ENCODE data around the gene DUSP8.
"Not testable (repeated sequence)": the region's sequence is repeated elsewhere in the genome, so short reads cannot be mapped to it uniquely, and the experiment has no call there.

DUSP8 gene

GRCh38 chr11:1608363-1608762 lies 36.3 kb upstream of the DUSP8 start, which contains the start of gene KRTAP5-3:
KRTAP5-3 (minus strand) TSS chr11:1608463; CDS start chr11:1608385, 78 bp downstream.
- H3K36me3 ChIP-seq (ENCODE audit: low read length), result no peaks in the 10 kb centered on the region
- no peaks in the 10 kb centered on the region for H3K27me3 ChIP-seq (ENCODE audit: low read length)
- no peaks in the 10 kb centered on the region for H4K20me1 ChIP-seq (ENCODE audit: low read depth, low read length)
- no peak within 1 kb of the TSS for H2AFZ ChIP-seq (ENCODE audit: low read depth, low read length, severe bottlenecking)
- no peaks in the 10 kb centered on the region for H3F3A ChIP-seq (ENCODE audit: insufficient read depth)
- no peak within 1 kb of the TSS for H3K4me2 ChIP-seq (ENCODE audit: low read depth, low read length, poor library complexity, severe bottlenecking)
- no peaks in the 10 kb centered on the region for H3K9me2 ChIP-seq (replicated peaks; ENCODE audit: insufficient read depth, low read length)
- H3K9ac ChIP-seq (ENCODE audit: low read length), result no peak within 1 kb of the TSS
- H3K27ac ChIP-seq (ENCODE audit: low read depth, low read length), result no peak within 1 kb of the TSS
- no peaks in the 10 kb centered on the region for H3K9me3 ChIP-seq (ENCODE audit: insufficient read depth, low read length)
- no peak within 1 kb of the TSS for H3K4me3 ChIP-seq (ENCODE audit: insufficient read depth, low read length, poor library complexity, severe bottlenecking)
- no peaks in the 10 kb centered on the region for H3K79me2 ChIP-seq (ENCODE audit: insufficient read depth, low read length)
- TF ChIP-seq, protein P1, sequence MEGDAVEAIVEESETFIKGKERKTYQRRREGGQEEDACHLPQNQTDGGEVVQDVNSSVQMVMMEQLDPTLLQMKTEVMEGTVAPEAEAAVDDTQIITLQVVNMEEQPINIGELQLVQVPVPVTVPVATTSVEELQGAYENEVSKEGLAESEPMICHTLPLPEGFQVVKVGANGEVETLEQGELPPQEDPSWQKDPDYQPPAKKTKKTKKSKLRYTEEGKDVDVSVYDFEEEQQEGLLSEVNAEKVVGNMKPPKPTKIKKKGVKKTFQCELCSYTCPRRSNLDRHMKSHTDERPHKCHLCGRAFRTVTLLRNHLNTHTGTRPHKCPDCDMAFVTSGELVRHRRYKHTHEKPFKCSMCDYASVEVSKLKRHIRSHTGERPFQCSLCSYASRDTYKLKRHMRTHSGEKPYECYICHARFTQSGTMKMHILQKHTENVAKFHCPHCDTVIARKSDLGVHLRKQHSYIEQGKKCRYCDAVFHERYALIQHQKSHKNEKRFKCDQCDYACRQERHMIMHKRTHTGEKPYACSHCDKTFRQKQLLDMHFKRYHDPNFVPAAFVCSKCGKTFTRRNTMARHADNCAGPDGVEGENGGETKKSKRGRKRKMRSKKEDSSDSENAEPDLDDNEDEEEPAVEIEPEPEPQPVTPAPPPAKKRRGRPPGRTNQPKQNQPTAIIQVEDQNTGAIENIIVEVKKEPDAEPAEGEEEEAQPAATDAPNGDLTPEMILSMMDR (IDR thresholded peaks at IDR 0.05; ENCODE audit: insufficient read depth, low read length, poor library complexity, severe bottlenecking), result no peak
- TF ChIP-seq EZH2phosphoT487 (conservative IDR thresholded peaks at IDR 0.05; ENCODE audit: low read length), result no peak

DNA sequence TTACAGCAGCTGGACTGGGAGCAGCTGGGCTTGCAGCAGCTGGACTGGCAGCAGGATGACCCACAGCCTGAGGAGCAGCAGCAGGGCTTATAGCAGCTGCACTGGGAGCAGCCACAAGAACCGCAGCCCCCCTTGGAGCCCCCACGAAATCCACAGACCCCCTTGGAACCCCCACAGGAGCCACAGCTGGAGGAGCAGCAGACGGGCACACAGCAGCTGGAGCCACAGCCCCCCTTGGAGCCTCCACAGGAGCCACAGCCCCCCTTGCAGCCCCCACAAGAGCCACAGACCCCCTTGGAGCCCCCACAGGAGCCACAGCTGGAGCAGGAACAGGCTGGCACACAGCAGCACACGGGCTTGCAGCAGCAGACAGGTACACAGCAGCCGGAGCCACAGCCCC lies 35.8 kb upstream of the DUSP8 start:
- H4K20me1 ChIP-seq (ENCODE audit: low read depth, low read length); H3K27me3 ChIP-seq (ENCODE audit: low read length); H3K79me2 ChIP-seq (ENCODE audit: insufficient read depth, low read length); H3F3A ChIP-seq (ENCODE audit: insufficient read depth); H3K36me3 ChIP-seq (ENCODE audit: low read length); H3K4me3 ChIP-seq (ENCODE audit: insufficient read depth, low read length, poor library complexity, severe bottlenecking); H3K4me2 ChIP-seq (ENCODE audit: low read depth, low read length, poor library complexity, severe bottlenecking); H3K9me3 ChIP-seq (ENCODE audit: insufficient read depth, low read length); H3K9ac ChIP-seq (ENCODE audit: low read length); H3K9me2 ChIP-seq (replicated peaks; ENCODE audit: insufficient read depth, low read length); H2AFZ ChIP-seq (ENCODE audit: low read depth, low read length, severe bottlenecking); H3K27ac ChIP-seq (ENCODE audit: low read depth, low read length): not testable (repeated sequence)

- H3K4me2 ChIP-seq (ENCODE audit: low read depth, low read length, poor library complexity, severe bottlenecking); H3K9ac ChIP-seq (ENCODE audit: low read length); H3K27me3 ChIP-seq (ENCODE audit: low read length); H2AFZ ChIP-seq (ENCODE audit: low read depth, low read length, severe bottlenecking); H3K4me3 ChIP-seq (ENCODE audit: insufficient read depth, low read length, poor library complexity, severe bottlenecking); H3K27ac ChIP-seq (ENCODE audit: low read depth, low read length); H3K79me2 ChIP-seq (ENCODE audit: insufficient read depth, low read length); H3K36me3 ChIP-seq (ENCODE audit: low read length); H3K9me3 ChIP-seq (ENCODE audit: insufficient read depth, low read length); H3F3A ChIP-seq (ENCODE audit: insufficient read depth); H4K20me1 ChIP-seq (ENCODE audit: low read depth, low read length); H3K9me2 ChIP-seq (replicated peaks; ENCODE audit: insufficient read depth, low read length): not testable (repeated sequence)
These were observed 35.2 kb upstream of the DUSP8 start for GRCh38 chr11:1607156-1607845.

DNA sequence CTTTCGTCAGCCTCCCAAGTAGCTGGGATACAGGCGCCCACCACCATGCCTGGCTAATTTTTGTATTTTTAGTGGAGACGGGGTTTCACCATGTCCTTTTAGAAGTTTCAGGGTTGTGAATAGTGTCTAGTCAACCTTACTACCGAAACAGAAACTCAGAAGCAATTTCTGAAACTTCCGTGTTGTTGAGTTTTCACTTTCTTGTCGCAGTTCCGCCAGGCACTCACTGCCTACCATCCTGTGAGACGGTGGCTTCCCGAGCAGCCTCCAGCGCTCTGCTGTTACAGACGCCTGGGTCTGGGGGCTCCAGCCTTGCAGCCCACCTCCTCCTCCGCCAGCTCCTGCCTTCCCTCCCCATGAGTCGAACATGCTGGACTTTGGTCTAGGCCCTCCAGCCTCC lies 33.9 kb upstream of the DUSP8 start:
- H3K9ac ChIP-seq (ENCODE audit: low read length); H2AFZ ChIP-seq (ENCODE audit: low read depth, low read length, severe bottlenecking): not testable (repeated sequence)

GRCh38 chr11:1604711-1605110 lies 32.6 kb upstream of the DUSP8 start:
- Histone ChIP-seq H3K9me3 (ENCODE audit: insufficient read depth, low read length) (no peaks in the 10 kb centered on the region), H3K27ac (ENCODE audit: low read depth, low read length) (no peak overlapping the region), H3K4me3 (ENCODE audit: insufficient read depth, low read length, poor library complexity, severe bottlenecking) (no peak overlapping the region), H3K9me2 (replicated peaks; ENCODE audit: insufficient read depth, low read length) (no peaks in the 10 kb centered on the region), H3K4me2 (ENCODE audit: low read depth, low read length, poor library complexity, severe bottlenecking) (no peak overlapping the region), H3K9ac (ENCODE audit: low read length) (no peak overlapping the region), H3F3A (ENCODE audit: insufficient read depth) (no peaks in the 10 kb centered on the region), H4K20me1 (ENCODE audit: low read depth, low read length) (no peaks in the 10 kb centered on the region), H2AFZ (ENCODE audit: low read depth, low read length, severe bottlenecking) (no peak overlapping the region), H3K36me3 (ENCODE audit: low read length) (no peaks in the 10 kb centered on the region), H3K79me2 (ENCODE audit: insufficient read depth, low read length) (no peaks in the 10 kb centered on the region), H3K27me3 (ENCODE audit: low read length) (no peaks in the 10 kb centered on the region)
- TF ChIP-seq, protein P1 (IDR thresholded peaks at IDR 0.05; ENCODE audit: insufficient read depth, low read length, poor library complexity, severe bottlenecking), result no peak
- TF ChIP-seq EZH2phosphoT487 (conservative IDR thresholded peaks at IDR 0.05; ENCODE audit: low read length), result no peak

More for the DNA sequence above, 33.9 kb upstream of the DUSP8 start:
- not testable (repeated sequence) for H3K9me2 ChIP-seq (replicated peaks; ENCODE audit: insufficient read depth, low read length); H3K79me2 ChIP-seq (ENCODE audit: insufficient read depth, low read length); H3K27me3 ChIP-seq (ENCODE audit: low read length); H3K4me3 ChIP-seq (ENCODE audit: insufficient read depth, low read length, poor library complexity, severe bottlenecking); H4K20me1 ChIP-seq (ENCODE audit: low read depth, low read length); H3K4me2 ChIP-seq (ENCODE audit: low read depth, low read length, poor library complexity, severe bottlenecking); H3F3A ChIP-seq (ENCODE audit: insufficient read depth); H3K27ac ChIP-seq (ENCODE audit: low read depth, low read length); H3K9me3 ChIP-seq (ENCODE audit: insufficient read depth, low read length); H3K36me3 ChIP-seq (ENCODE audit: low read length)

All from SU-DHL-6 (cell line).